NB4 (cell line): ENCODE measurements around the gene CLGN.

Experiments used
- DNase-seq: peaks from one replicate; pipeline ENCODE4 v3.0.0; 2010; ENCODE audit warnings: low read depth
- H3K4me3 ChIP-seq: one replicate; pipeline ENCODE4 v1.5.1; 2011; ENCODE audit warnings: mild to moderate bottlenecking, low read depth, low read length, moderate library complexity
- MYC ChIP-seq: IDR thresholded peaks from 2 replicates; pipeline ENCODE4 v1.6.1; 2011; ENCODE audit warnings: low read depth, low read length
- POLR2A ChIP-seq: IDR thresholded peaks from 2 replicates; pipeline ENCODE4 v1.6.1; 2011; ENCODE audit warnings: mild to moderate bottlenecking; ENCODE audit not compliant: insufficient read length; ENCODE audit errors: extremely low read depth
- TF ChIP-seq, protein P1 (sequence below): IDR thresholded peaks from one replicate; pipeline ENCODE4 v1.5.1; 2012; ENCODE audit warnings: low read depth, low read length
- TF ChIP-seq, protein P2 (sequence below): IDR thresholded peaks from 2 replicates; pipeline ENCODE4 v1.6.1; 2011; ENCODE audit warnings: low read depth, low read length

CLGN gene

GRCh38 chr4:140351093-140352075 is 76.1 kb downstream of the CLGN start:
- no peak for DNase-seq
- TF ChIP-seq, protein P1, sequence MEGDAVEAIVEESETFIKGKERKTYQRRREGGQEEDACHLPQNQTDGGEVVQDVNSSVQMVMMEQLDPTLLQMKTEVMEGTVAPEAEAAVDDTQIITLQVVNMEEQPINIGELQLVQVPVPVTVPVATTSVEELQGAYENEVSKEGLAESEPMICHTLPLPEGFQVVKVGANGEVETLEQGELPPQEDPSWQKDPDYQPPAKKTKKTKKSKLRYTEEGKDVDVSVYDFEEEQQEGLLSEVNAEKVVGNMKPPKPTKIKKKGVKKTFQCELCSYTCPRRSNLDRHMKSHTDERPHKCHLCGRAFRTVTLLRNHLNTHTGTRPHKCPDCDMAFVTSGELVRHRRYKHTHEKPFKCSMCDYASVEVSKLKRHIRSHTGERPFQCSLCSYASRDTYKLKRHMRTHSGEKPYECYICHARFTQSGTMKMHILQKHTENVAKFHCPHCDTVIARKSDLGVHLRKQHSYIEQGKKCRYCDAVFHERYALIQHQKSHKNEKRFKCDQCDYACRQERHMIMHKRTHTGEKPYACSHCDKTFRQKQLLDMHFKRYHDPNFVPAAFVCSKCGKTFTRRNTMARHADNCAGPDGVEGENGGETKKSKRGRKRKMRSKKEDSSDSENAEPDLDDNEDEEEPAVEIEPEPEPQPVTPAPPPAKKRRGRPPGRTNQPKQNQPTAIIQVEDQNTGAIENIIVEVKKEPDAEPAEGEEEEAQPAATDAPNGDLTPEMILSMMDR: no peak
- TF ChIP-seq MYC (no peak), POLR2A (no peak)
- TF ChIP-seq, protein P2, sequence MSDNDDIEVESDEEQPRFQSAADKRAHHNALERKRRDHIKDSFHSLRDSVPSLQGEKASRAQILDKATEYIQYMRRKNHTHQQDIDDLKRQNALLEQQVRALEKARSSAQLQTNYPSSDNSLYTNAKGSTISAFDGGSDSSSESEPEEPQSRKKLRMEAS: no peak
- no peak overlapping the region for H3K4me3 ChIP-seq

DNA sequence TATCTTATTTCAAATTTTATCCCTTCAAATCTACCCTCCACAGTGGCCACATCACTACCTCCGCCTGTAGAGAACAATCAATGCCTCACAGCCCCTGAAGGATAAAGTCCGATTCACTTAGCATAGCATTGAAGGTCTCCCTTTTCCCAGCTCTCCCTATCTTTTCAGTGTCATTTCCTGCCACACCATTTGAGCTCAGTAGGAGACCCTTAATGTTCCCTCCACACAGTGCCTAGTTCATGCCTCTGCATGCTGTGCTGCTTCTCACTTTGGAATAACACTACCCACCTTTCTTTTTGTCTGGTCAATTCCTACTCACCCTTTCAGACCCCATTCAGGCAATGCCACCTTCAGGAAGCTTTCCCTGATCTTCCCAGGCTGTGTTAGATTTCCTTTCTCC is 77.6 kb downstream of the CLGN start:
- DNase-seq: no peak
- H3K4me3 ChIP-seq: no peak overlapping the region
- TF ChIP-seq, protein P2: no peak
- TF ChIP-seq MYC (no peak), POLR2A (no peak)
- TF ChIP-seq, protein P1: no peak

GRCh38 chr4:140346136-140346535 is 81.3 kb downstream of the CLGN start:
- TF ChIP-seq MYC: no peak
- TF ChIP-seq POLR2A: no peak
- TF ChIP-seq, protein P1: no peak
- TF ChIP-seq, protein P2: no peak
- DNase-seq: no peak
- no peak overlapping the region for H3K4me3 ChIP-seq

GRCh38 chr4:140344621-140345020 is 82.8 kb downstream of the CLGN start:
- no peak for TF ChIP-seq MYC
- TF ChIP-seq, protein P1: no peak
- TF ChIP-seq, protein P2: no peak
- TF ChIP-seq POLR2A: no peak
- no peak overlapping the region for H3K4me3 ChIP-seq
- no peak for DNase-seq

DNA sequence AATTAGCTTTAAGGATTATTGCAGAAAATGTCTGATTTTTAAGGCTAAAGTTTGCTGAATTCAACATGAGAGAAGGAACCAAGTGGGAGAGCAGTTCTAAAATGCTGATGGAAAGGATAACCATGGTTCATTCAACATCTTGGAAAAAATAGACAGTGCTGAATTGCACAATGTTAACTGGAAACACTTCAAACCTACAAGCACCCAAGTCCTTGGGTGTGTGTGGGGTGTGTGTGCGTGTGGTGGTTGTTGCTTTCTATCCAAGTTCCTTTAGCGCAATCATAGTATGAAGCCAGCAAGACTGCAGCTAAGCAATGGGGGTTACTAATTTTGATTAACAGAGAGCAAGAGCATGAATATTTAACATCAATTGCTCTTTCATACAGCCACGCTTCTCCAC is 83.3 kb downstream of the CLGN start:
- no peak for TF ChIP-seq MYC
- no peak for TF ChIP-seq POLR2A
- TF ChIP-seq, protein P1: no peak
- TF ChIP-seq, protein P2: no peak
- H3K4me3 ChIP-seq: no peak overlapping the region
- DNase-seq: no peak
